Measurements from ENCODE around the gene AKAP8.

AKAP8 gene

DNA sequence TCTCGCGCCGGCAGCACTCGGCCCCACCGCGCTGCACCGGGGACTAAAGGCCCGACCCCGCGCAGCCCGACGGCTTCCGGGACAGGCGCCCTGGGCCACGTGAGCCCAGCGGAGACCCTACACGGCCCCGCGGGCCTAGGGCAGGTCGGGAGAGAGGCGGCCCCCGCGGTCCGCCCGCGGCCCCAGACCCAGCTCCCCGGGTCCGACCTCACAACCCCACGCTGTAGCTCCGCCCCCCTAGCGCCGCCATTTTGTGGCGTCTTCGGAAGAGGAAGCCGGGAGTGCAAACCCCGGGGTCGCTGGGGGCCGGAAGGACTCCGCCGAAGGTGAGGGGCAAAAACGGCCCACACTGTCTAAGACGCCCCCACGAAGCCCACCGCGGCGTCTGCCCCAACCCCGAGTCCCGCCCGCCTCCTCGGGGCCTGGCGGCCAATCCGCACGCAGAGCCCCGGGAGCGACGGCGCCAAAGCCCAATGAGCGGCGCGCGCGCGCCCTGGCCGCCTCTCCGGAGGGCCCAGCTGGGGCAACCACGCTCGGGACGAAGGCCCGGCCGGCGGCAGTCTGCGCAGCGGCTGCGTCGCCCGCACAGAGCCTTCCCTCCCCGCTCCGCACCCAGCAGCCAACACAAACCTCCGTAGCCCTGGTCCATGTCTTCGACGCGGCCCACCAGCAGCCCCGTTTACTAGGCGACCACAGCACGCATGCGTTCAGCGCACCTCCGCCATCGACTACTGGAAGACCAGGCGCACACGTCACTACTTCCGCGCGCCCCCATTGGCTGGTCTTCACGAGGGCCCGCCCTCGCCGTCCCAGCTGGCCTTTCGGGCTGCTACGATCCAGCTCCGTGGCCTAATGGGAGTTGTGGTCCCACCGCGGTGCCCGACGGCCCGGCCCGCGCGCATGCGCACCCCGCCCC, at the start of gene AKAP8:
TSS of gene AKAP8 (minus strand) at position 705 of the 916 bp plus-strand sequence. CDS start at position 649, 56 bp downstream.
- TF ChIP-seq, protein P1, sequence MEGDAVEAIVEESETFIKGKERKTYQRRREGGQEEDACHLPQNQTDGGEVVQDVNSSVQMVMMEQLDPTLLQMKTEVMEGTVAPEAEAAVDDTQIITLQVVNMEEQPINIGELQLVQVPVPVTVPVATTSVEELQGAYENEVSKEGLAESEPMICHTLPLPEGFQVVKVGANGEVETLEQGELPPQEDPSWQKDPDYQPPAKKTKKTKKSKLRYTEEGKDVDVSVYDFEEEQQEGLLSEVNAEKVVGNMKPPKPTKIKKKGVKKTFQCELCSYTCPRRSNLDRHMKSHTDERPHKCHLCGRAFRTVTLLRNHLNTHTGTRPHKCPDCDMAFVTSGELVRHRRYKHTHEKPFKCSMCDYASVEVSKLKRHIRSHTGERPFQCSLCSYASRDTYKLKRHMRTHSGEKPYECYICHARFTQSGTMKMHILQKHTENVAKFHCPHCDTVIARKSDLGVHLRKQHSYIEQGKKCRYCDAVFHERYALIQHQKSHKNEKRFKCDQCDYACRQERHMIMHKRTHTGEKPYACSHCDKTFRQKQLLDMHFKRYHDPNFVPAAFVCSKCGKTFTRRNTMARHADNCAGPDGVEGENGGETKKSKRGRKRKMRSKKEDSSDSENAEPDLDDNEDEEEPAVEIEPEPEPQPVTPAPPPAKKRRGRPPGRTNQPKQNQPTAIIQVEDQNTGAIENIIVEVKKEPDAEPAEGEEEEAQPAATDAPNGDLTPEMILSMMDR (conservative IDR thresholded peaks at IDR 0.05; ENCODE audit: low read length), result no peak
- peak; percentile 98 for DNase-seq (ENCODE audit: low read depth)
- peak within 1 kb of the TSS; percentile 82 for H3K4me3 ChIP-seq (ENCODE audit: low read length)

DNA sequence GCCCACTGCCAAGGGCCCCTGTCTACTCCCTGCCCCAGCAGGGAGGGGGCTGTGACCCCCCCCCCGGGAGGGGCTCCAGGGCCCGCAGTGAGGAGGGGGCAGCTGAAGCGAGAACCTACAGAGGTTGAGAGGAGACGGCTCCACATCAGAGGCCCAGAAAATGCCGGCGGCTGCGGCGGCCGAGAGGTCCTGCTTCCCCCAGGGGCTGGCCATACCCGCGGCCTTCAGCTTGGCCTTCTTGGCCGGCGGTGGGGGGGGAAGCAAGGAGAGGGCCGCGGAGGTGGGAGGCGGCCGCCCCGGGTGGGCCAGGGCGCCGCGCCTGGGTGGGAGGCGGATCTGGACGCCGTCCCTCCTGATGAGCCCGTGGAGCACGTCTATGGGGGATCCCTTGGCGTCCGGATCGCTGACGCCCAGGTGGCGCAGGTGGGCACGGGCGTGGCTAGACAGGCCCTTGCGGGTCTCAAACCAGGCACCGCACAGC, 48.4 kb upstream of the AKAP8 start:
- H3K4me3 ChIP-seq (ENCODE audit: low read length), result no peak overlapping the region
- TF ChIP-seq, protein P1 (conservative IDR thresholded peaks at IDR 0.05; ENCODE audit: low read length), result no peak
- DNase-seq (ENCODE audit: low read depth), result no peak

DNA sequence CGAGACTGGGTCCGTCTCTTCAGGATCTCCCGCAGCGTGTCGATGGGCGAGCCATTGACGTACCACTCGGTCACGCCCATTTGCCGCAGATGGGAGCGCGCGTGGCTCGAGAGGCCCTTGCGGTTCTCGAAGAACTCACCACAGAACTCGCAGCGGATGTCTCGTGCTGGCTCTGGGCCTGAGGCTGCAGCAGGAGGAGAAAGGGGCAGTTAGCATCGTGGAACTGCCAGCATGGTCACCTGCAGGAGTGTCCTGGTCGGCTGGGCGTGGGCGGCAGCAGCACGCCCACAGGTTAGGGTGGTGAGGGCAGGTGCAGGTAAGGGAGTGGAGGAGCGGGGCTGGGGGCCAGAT, 47.7 kb upstream of the AKAP8 start:
- TF ChIP-seq, protein P1 (conservative IDR thresholded peaks at IDR 0.05; ENCODE audit: low read length), result no peak
- DNase-seq (ENCODE audit: low read depth), result no peak
- no peak overlapping the region for H3K4me3 ChIP-seq (ENCODE audit: low read length)

DNA sequence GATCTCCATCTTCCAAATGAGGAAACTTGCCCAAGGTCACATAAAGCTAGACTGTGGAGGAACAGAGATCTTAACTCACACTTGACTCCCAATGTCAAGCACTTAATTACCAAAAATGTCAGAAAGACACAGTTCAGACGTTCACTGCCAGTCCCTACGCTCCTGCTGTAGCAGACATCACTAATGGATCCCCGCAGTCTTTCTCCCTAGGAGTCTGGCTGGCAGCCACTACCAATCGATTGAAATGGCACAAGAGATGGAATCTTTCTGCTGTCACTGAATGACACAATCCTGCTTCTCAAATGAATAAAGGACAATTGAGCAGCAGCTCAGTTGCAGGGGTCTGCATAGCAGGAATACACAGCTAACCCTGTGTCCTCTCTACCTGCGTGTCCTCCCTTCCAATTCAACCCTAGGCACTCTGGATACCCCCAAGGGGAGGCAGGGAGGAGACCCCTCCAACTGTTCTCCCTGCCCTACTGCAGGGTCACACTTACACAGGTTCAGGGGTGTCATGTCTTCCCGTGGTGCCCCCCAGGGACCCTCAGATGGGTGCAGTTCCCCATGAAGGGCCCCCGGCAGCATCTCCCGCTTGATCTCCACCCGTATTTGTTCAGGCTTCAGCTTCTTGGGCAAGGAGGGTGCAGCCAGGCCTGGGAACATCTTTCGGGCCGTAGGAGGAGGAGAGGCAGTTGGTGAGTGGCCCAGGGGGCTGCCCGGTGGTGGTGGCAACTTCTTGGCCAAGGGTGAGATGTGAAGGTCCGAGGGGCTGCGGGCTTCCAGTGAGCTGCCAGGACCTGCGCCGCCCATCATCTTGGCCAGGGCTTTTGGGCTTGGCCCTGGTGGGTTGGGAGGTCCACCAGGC, 47.1 kb upstream of the AKAP8 start:
- no peak overlapping the region for H3K4me3 ChIP-seq (ENCODE audit: low read length)
- DNase-seq (ENCODE audit: low read depth), result no peak
- TF ChIP-seq, protein P1 (conservative IDR thresholded peaks at IDR 0.05; ENCODE audit: low read length), result no peak

DNA sequence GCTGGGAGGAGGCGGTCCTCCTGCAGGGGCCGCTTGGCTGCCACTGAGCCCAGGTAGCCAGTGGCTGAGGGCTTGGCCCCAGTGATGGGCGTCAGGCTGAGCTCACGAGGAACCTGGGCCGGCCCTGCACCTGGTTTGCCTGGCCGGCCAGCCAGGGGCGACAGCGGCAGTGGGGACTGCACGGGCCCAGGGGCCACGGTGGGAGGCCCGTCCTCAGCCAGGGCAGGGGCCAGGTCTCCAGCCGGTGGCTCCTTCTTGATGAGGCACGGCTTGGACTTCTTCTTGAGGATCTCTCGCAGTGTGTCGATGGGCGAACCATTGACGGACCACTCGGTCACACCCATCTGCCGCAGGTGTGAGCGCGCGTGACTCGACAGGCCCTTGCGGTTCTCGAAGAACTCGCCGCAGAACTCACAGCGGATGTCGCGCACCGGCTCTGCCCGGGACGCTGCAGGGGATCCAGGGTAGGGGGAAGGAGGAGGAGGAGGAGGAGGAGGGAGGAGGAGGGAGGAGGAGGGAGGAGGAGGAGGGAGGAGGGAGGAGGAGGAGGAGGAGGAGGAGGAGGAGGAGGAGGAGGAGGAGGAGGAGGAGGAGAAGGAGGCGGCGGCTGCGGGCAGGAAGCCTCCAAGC, 45.8 kb upstream of the AKAP8 start:
- H3K4me3 ChIP-seq (ENCODE audit: low read length), result no peak overlapping the region
- TF ChIP-seq, protein P1 (conservative IDR thresholded peaks at IDR 0.05; ENCODE audit: low read length), result no peak
- no peak for DNase-seq (ENCODE audit: low read depth)

DNA sequence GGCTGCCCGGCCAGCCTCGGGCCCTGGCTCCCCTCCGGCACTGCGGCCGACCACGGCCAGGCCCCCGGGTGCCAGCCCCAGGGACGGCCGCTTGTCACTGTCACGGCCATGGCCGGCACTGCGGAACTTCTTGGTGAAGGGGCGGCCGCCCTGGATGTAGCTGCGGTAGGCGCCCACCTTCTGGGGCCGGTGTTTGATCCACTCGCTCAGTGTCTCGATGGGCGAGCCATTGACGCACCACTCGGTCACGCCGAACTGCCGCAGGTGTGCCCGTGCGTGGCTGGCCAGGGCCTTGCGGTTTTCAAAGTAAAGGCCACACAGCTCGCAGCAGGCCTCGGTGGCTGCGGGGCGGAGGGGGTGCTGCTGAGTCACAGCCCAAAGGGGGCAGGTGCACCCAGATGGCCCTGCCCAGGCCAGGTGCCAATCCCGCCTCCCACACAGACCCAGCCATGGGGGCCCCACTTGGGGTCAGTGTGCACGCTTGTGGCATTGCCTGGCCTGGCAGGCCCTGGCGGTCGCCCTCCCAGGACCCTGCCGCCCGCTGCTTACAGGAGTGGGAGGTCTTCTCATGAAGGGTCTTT, 45.2 kb upstream of the AKAP8 start:
- TF ChIP-seq, protein P1 (conservative IDR thresholded peaks at IDR 0.05; ENCODE audit: low read length), result no peak
- no peak overlapping the region for H3K4me3 ChIP-seq (ENCODE audit: low read length)
- no peak for DNase-seq (ENCODE audit: low read depth)
